HG02798 (cell line): ENCODE results near the gene ITGAE.
"Not testable (repeated sequence)": the region's sequence is repeated elsewhere in the genome, so short reads cannot be mapped to it uniquely, and the experiment has no call there.

Experiments used
- ATAC-seq: cut with Tn5 transposase; IDR thresholded peaks from one replicate; pipeline ENCODE4 v1.9.1; 2021; ENCODE audit warnings: mild to moderate bottlenecking; ENCODE audit not compliant: unreplicated experiment, poor library complexity

ITGAE gene

GRCh38 chr17:3795390-3796102 lies 5.4 kb downstream of the ITGAE start:
- ATAC-seq = no peak

DNA sequence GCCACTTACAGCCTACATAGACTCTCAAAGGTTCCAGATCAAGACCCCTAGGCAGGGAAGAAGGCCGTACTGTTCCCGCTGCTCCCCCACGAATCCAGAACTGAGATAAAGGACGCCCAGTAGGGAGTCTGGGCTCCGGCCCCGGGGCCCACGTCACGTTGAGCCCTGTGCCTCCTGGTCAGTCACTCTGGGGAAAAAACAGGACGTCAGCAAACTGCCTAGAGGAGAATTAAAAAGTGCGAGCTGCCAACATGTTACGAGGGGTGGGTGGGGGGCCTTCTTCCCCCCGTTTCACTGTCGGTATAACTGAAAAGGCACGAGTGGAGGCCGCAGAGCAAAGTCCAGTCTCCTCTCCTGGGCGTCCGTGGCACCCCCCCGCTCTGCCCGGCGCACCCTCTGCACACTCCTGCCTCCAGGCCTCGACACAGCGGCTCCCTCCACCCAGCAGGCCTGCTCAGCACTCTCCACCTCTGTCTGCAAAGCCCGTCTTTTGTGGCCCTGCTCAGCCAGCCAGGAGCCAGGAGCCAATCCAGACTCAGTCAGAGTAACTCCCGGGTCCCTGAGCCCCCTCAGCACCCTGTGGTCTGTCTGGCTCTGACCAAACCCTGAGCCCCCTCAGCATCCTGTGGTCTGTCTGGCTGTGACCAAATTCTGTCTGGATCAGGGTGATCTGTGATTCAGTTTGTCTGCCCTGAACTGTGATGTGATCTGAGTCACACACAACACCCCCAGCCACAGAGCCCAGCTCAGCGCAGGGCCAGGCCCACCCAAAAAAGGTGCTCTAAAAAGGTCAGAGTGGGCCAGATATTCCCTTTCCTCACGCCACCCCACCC lies 6.2 kb downstream of the ITGAE start:
- ATAC-seq = no peak

- ATAC-seq = not testable (repeated sequence)
Measured at GRCh38 chr17:3794152-3794551, 6.8 kb downstream of the ITGAE start.

GRCh38 chr17:3793258-3793657 lies 7.7 kb downstream of the ITGAE start:
- ATAC-seq = not testable (repeated sequence)

DNA sequence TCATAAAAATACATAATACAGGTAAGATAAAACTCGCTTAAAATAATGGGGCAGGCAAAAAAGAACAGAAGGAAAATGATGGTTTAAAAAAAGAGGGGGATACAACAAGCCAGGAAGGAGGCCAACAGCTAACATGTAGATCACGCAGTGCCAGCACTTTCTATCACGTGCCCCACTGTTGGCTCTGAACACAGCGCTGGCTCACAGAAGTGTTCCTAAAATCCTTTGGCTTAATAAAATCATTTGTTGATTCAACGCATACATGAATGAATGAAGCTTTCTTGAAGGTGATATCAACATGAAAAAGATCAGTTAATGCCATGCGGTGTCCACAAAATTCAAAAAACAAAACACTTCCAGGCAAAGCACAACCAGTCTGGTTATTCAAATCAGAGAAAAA lies 8.5 kb downstream of the ITGAE start:
- ATAC-seq = no peak

DNA sequence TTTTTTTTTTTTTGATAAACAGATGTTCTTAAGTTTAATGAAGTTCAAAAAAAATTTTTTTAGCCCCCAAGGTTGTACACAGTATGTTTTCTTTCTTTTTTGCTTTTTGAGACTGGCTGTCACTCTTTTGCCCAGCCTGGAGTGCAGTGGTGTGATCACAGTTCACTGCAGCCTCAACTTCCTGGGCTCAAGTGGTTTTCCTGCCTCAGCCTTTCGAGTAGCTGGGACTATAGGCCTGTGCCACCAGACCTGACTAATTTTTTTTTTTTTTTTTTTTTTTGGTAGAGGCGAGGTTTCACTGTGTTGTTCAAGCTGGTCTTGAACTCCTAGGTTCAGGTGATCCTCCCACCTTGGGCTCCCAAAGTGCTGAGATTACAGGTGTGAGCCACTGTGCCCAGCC lies 12.8 kb downstream of the ITGAE start:
- no peak for ATAC-seq

GRCh38 chr17:3785323-3785722 lies 15.7 kb downstream of the ITGAE start:
- not testable (repeated sequence) for ATAC-seq

DNA sequence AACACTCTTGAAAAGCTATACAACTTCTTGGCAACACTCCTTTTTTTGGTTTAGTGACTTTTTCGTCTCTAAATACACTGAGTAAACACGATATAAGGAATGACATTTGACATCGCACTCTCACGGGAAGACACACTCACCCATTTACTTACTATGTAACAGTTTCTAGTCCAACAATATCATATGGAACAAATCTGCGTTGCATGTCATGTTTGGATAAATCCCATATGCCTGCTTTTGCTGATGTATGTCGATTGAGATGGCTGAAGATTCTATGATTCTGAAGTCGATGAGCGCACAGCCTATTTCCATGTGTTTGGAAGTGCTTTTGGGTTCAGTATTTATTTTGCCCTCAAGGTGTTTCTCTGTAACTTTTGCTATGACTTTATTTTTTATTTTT lies 18.2 kb downstream of the ITGAE start:
- no peak for ATAC-seq

DNA sequence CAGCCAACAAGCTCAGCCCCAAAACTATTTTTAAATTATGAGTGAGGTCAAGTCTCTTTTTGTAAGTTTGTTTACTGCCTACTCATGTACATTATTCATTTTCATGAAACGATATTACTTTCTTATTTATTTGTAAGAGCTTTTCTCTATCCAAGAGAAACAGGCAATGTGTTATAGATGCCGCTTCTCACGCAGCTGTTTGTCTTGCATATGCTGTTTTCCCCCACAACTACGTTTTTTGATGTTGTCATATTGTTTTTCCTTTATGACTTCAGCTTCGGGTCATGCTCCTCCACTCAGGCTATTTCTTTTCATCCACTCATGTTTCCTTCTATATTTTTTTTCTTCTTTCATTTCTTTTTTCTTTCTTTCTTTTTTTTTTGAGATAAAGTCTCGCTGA lies 20.0 kb downstream of the ITGAE start:
- no peak for ATAC-seq

GRCh38 chr17:3777366-3778120 lies 23.4 kb downstream of the ITGAE start:
- no peak for ATAC-seq

- no peak for ATAC-seq
Measured at GRCh38 chr17:3773966-3774365, 27.0 kb downstream of the ITGAE start.

- ATAC-seq = no peak
Measured at GRCh38 chr17:3773511-3773910, 27.5 kb downstream of the ITGAE start.

DNA sequence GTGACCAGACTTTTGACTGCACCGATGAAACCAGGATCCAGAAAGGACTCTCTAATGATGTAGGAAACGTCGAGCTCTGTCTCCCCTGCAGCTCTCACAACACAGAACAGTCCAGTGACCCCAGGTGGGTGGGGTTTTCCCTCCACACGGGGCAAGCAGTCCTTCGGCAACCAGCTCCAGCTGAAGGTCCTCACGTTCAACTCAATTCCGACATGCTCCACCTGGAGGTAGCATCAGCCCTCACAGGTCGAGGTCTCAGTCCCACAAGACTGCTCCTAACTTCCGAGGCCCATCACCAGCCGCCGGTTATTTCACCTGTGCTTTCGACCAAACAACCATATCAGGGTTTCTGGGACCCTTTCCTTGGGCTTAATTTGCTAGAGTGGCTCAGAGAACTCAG lies 28.2 kb downstream of the ITGAE start:
- ATAC-seq = no peak

DNA sequence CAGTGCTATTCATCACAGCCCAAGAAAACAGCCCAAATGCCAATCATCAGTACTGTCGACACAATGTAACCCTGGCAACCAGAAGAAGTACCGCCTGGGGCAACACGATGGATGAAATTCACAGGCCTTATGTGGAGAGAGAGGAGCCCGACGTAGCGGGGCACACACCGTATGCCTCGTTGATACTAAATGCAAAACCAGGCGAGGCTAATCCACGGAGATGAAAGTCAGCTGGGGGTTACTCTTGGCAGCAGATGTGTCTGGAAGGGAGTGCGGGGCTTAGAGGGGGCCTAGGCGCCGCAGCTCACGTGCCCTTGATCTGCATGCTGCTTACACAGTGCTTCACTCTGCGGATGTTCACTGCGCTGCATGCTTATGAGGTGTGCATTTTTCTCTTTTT lies 29.8 kb downstream of the ITGAE start:
- ATAC-seq = no peak

- ATAC-seq = no peak
Measured at GRCh38 chr17:3770466-3770865, 30.5 kb downstream of the ITGAE start.

GRCh38 chr17:3768769-3769168 lies 32.2 kb downstream of the ITGAE start:
- ATAC-seq = no peak

DNA sequence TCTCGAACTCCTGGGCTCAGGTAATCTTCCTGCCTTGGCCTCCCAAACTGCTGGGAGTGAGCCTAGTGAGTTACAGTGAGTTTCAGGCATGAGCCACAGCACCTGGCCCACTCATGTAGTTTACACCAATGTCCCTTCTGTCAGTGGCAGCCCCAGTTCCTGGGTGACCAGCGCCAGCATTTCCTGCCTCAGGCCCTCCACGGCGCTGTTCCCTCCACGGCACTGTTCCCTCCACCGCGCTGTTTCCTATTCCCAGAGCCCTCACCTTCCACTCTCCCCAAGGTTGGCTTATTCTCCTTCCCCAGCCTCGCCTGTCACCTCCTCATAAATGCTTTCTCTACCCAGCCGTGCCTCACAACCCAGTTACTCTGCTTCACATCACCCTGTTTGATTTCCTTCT lies 32.6 kb downstream of the ITGAE start:
- ATAC-seq = no peak

GRCh38 chr17:3766779-3767178 lies 34.2 kb downstream of the ITGAE start:
- ATAC-seq = no peak

GRCh38 chr17:3765981-3766380 lies 35.0 kb downstream of the ITGAE start:
- no peak for ATAC-seq

GRCh38 chr17:3763777-3764170 lies 37.2 kb downstream of the ITGAE start:
- ATAC-seq = no peak
